Astrocyte of the spinal cord (primary cell): ENCODE results near the gene ST3GAL6.

Source experiments
- DNase-seq: peaks from one replicate; pipeline ENCODE4 v3.0.0; 2011; ENCODE audit warnings: low read depth, low spot score
- H3K4me3 ChIP-seq: 2 replicates; pipeline ENCODE4 v1.5.1; 2011; ENCODE audit warnings: low read depth, mild to moderate bottlenecking, low read length, moderate library complexity
- CTCF ChIP-seq: IDR thresholded peaks from 2 replicates; pipeline ENCODE4 v1.5.1; 2012; ENCODE audit warnings: low read depth, mild to moderate bottlenecking, low read length, inconsistent platforms
- in situ Hi-C: cut with HindIII; loops from 2 replicates; pipeline ENCODE4 v1.10.0; 2017; ENCODE audit warnings: low sequenced_read_pairs

Gene ST3GAL6

DNA sequence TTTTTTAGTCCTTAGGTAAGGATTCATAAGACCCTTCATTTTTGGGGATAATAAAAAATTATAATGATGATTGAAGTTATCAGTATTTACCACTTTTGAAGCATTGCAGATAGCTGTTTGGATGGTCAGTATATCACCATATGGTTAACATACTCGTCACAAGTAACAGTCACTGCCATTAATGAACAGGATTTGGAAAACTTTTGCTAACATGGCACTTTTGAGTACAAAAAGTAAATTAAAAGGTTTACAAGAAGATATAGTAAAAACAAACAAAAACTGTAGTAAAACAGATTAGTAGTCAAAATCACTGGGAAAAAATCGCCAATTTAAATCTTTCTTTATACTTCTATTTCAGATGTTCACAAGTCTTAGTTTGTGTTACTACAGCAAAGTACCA, 37.8 kb upstream of the ST3GAL6 start:
- TF ChIP-seq CTCF: no peak
- in situ Hi-C loops: no loop called here
- no peak for DNase-seq
- H3K4me3 ChIP-seq: no peak overlapping the region

DNA sequence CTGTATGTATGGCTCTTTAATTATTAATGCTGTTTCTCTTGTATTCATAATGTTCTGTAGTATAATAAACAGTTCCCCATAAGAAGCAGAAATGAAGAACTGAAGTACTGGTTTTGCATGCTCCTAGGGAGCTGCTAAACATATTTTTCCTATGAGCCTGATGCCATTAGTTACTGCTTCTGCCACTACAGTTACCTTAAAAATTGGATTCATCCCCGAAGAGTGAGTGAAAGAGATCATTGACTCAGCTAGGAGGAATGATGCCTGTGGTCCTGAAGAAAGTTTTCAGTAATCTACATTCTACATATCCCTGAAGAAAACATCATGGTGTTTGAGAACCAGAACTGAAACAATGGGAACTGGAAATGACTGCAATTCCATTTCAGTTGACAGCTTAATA, 37.1 kb upstream of the ST3GAL6 start:
- DNase-seq: peak; percentile 60
- no peak for TF ChIP-seq CTCF
- no peak overlapping the region for H3K4me3 ChIP-seq
- in situ Hi-C loops: no loop called here

DNA sequence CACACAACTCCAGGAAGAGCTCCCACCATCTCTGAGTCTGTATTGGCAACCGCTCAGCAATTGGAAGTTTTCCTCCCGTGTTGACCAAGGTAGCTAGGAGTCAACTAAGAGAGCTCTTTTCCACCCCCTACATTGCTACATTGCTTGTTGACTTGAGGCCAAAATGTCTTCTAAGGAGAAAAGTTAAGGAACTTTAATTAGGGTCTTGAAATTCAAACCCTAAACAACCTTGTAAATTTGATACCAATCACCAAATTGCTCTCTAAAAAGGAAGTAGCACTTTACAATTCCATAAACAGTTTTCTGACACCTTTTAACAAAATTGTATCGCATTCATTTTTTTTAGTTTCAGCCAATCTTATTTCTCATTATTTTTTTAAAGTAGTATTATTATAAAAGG, 35.5 kb upstream of the ST3GAL6 start:
- H3K4me3 ChIP-seq: no peak overlapping the region
- no peak for TF ChIP-seq CTCF
- DNase-seq: no peak
- in situ Hi-C loops: no loop called here

- H3K4me3 ChIP-seq: no peak overlapping the region
- in situ Hi-C loops: no loop called here
- no peak for TF ChIP-seq CTCF
- no peak for DNase-seq
Measured at GRCh38 chr3:98728672-98729071, 34.5 kb upstream of the ST3GAL6 start.

DNA sequence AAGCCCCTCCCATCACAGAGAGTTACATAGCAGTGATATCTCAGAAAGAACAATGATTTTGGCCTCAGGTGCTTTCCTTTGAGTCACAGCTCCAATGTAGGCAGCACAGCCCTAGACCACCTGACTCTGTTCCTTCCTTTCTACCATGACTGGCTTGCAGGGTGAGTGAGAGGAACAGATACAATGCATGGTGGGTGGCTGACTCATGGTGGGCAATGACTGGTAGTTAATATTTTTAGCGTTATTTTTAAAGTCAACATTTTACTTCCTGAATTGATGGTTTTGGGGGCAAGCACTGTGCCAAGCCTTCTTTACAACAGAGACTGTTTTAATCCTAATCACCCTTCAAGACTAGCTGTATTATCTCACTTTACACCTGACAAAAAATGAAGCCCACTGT, 32.8 kb upstream of the ST3GAL6 start:
- peak; percentile 16 for DNase-seq
- no peak for TF ChIP-seq CTCF
- H3K4me3 ChIP-seq: no peak overlapping the region
- in situ Hi-C loops: no loop called here

- no peak overlapping the region for H3K4me3 ChIP-seq
- no peak for DNase-seq
- TF ChIP-seq CTCF: no peak
Measured at GRCh38 chr3:98730886-98731537, 32.1 kb upstream of the ST3GAL6 start.

More at GRCh38 chr3:98730886-98731537, 32.1 kb upstream of the ST3GAL6 start:
- in situ Hi-C loops: no loop called here
